Suprapubic skin (tissue), 3 donors: ENCODE results near the gene ID4.

Experiments used
- CTCF ChIP-seq, 2 donors: fragments of 200-600 bp in 1 of 2; fragments of 450-650 bp in 1 of 2; sonication (generic) in 1 of 2; IDR thresholded peaks; one replicate each; pipeline ENCODE4 v1.5.1; 2016 to 2019; ENCODE audit warnings: antibody characterized with exemption in 2 of 2, mild to moderate bottlenecking in 1 of 2, moderate library complexity in 1 of 2
- POLR2A ChIP-seq, 2 donors: fragments of 450-650 bp; IDR thresholded peaks; one replicate each; pipeline ENCODE4 v1.6.1; 2017; ENCODE audit warnings: antibody characterized with exemption in 2 of 2, mild to moderate bottlenecking in 2 of 2, moderate library complexity in 2 of 2

- TF ChIP-seq CTCF (IDR thresholded peaks at IDR 0.05) (peak; percentile 75 to 78), POLR2A (IDR thresholded peaks at IDR 0.05) (no peak)
Measured at GRCh38 chr6:19851241-19852089, 14.3 kb downstream of the ID4 start.
